HG02642 (cell line): Measurements from ENCODE around the gene POMT2.
"Not testable (repeated sequence)": the region's sequence is repeated elsewhere in the genome, so short reads cannot be mapped to it uniquely, and the experiment has no call there.

Experiments
- ATAC-seq: cut with Tn5 transposase; IDR thresholded peaks from one replicate; pipeline ENCODE4 v1.9.1; 2021; ENCODE audit warnings: mild to moderate bottlenecking; ENCODE audit not compliant: unreplicated experiment, poor library complexity

Gene POMT2

GRCh38 chr14:77320238-77320935, at the start of gene POMT2:
TSS of gene POMT2 (minus strand) at chr14:77320883. CDS start at chr14:77320681, 202 bp downstream.
- peak; percentile 70 for ATAC-seq

- ATAC-seq, result no peak
These were observed 48.6 kb upstream of the POMT2 start for GRCh38 chr14:77369285-77369684.

- ATAC-seq, result peak; percentile 60
These were observed 43.5 kb upstream of the POMT2 start for GRCh38 chr14:77364146-77364545.

- no peak for ATAC-seq
These were observed 38.9 kb upstream of the POMT2 start for GRCh38 chr14:77359626-77360025.

GRCh38 chr14:77356899-77357298, 36.2 kb upstream of the POMT2 start:
- ATAC-seq, result no peak

- ATAC-seq, result no peak
These were observed 35.1 kb upstream of the POMT2 start for GRCh38 chr14:77355811-77356210.

GRCh38 chr14:77353469-77354141, 32.9 kb upstream of the POMT2 start:
- ATAC-seq, result no peak

- ATAC-seq, result no peak
These were observed 27.1 kb upstream of the POMT2 start for GRCh38 chr14:77347751-77348150.

GRCh38 chr14:77346495-77346894, 25.8 kb upstream of the POMT2 start:
- no peak for ATAC-seq

GRCh38 chr14:77344377-77344996, 23.8 kb upstream of the POMT2 start:
- no peak for ATAC-seq

- ATAC-seq, result no peak
These were observed 23.0 kb upstream of the POMT2 start for GRCh38 chr14:77343662-77344061.

GRCh38 chr14:77342726-77343397, 22.2 kb upstream of the POMT2 start:
- ATAC-seq, result no peak

- no peak for ATAC-seq
These were observed 19.7 kb upstream of the POMT2 start for GRCh38 chr14:77340389-77340788.

GRCh38 chr14:77339407-77339806, 18.7 kb upstream of the POMT2 start:
- no peak for ATAC-seq

GRCh38 chr14:77338302-77338701, 17.6 kb upstream of the POMT2 start:
- no peak for ATAC-seq

- no peak for ATAC-seq
These were observed 17.2 kb upstream of the POMT2 start for GRCh38 chr14:77337880-77338279.

GRCh38 chr14:77337255-77337654, 16.6 kb upstream of the POMT2 start:
- ATAC-seq, result not testable (repeated sequence)

GRCh38 chr14:77335576-77335975, 14.9 kb upstream of the POMT2 start:
- no peak for ATAC-seq

- ATAC-seq, result no peak
These were observed 9.2 kb upstream of the POMT2 start for GRCh38 chr14:77329872-77330271.

GRCh38 chr14:77327111-77327510, 6.4 kb upstream of the POMT2 start:
- ATAC-seq, result no peak

- no peak for ATAC-seq
These were observed 5.0 kb upstream of the POMT2 start for GRCh38 chr14:77325746-77326094.
